HepG2 (cell line): ENCODE data around the gene TPR. TPM values are rescaled to one million over a fixed set of nuclear protein-coding genes. Genes with fewer than 3 reads are reported as not detected.

Source experiments
- DNMT3B ChIP-seq: conservative IDR thresholded peaks from 2 replicates; pipeline ENCODE4 v1.6.1; 2016; ENCODE audit warnings: missing biosample characterization, control low read depth
- ELF3 ChIP-seq: IDR thresholded peaks from 2 replicates; pipeline ENCODE4 v1.6.1; 2016; ENCODE audit warnings: missing genetic modification reagents, missing compliant biosample characterization
- FOSL2 ChIP-seq: sonication (generic); formaldehyde crosslinking; IDR thresholded peaks from 2 replicates; pipeline ENCODE4 v1.4.0; 2020; ENCODE audit warnings: missing genetic modification reagents
- HDAC6 ChIP-seq: fragments of 200-600 bp; sonication (generic); IDR thresholded peaks from 2 replicates; pipeline ENCODE4 v1.7.0; 2017; ENCODE audit warnings: mild to moderate bottlenecking, antibody characterized with exemption, low read length, low read depth
- KDM4B ChIP-seq: sonication (generic); formaldehyde crosslinking; IDR thresholded peaks from 2 replicates; pipeline ENCODE4 v1.4.0; 2020; ENCODE audit warnings: missing genetic modification reagents
- MYC ChIP-seq: sonication (generic); formaldehyde crosslinking; IDR thresholded peaks from 2 replicates; pipeline ENCODE4 v1.9.0; 2021; ENCODE audit warnings: missing genetic modification reagents, borderline replicate concordance
- PHF8 ChIP-seq: sonication (generic); formaldehyde crosslinking; IDR thresholded peaks from 2 replicates; pipeline ENCODE4 v1.5.0; 2020; ENCODE audit warnings: missing genetic modification reagents
- RBM22 ChIP-seq: fragments of 200-400 bp; formaldehyde crosslinking; optimal IDR thresholded peaks from 2 replicates; pipeline ENCODE3; 2017; ENCODE audit warnings: mild to moderate bottlenecking, low read length, moderate library complexity
- SATB2 ChIP-seq: sonication (generic); formaldehyde crosslinking; IDR thresholded peaks from 2 replicates; pipeline ENCODE4 v1.5.0; 2020; ENCODE audit warnings: missing genetic modification reagents
- TBP ChIP-seq: sonication (generic); formaldehyde crosslinking; IDR thresholded peaks from 2 replicates; pipeline ENCODE4 v1.5.0; 2020; ENCODE audit warnings: missing genetic modification reagents
- TFE3 ChIP-seq: IDR thresholded peaks from 2 replicates; pipeline ENCODE4 v1.6.1; 2016
- ZNF256 ChIP-seq: sonication (generic); formaldehyde crosslinking; conservative IDR thresholded peaks from 2 replicates; pipeline ENCODE4 v1.4.0; 2020; ENCODE audit warnings: missing genetic modification reagents
- ZNF263 ChIP-seq: sonication (generic); formaldehyde crosslinking; IDR thresholded peaks from 2 replicates; pipeline ENCODE4 v1.4.0; 2020; ENCODE audit warnings: missing genetic modification reagents
- ZNF343 ChIP-seq: sonication (generic); formaldehyde crosslinking; IDR thresholded peaks from 2 replicates; pipeline ENCODE4 v1.4.0; 2020; ENCODE audit warnings: mild to moderate bottlenecking, missing genetic modification reagents
- ZNF773 ChIP-seq: sonication (generic); formaldehyde crosslinking; IDR thresholded peaks from 2 replicates; pipeline ENCODE4 v1.4.0; 2020; ENCODE audit warnings: missing genetic modification reagents, borderline replicate concordance
- ZNF781 ChIP-seq: sonication (generic); formaldehyde crosslinking; IDR thresholded peaks from 2 replicates; pipeline ENCODE4 v1.5.1; 2020; ENCODE audit warnings: borderline replicate concordance, mild to moderate bottlenecking, missing genetic modification reagents; ENCODE audit errors: not compliant biosample characterization
- ZNF790 ChIP-seq: sonication (generic); formaldehyde crosslinking; IDR thresholded peaks from 2 replicates; pipeline ENCODE4 v1.8.0; 2022; ENCODE audit warnings: missing genetic modification reagents, mild to moderate bottlenecking, borderline replicate concordance
- ZNF792 ChIP-seq: IDR thresholded peaks from 2 replicates; pipeline ENCODE4 v1.6.1; 2016
- ZSCAN25 ChIP-seq: sonication (generic); formaldehyde crosslinking; IDR thresholded peaks from 2 replicates; pipeline ENCODE4 v1.8.0; 2022; ENCODE audit warnings: mild to moderate bottlenecking, missing genetic modification reagents
- polyA plus RNA-seq, 8 experiments: library from polyadenylated mRNA; depleted of rRNA in 3 of 8; stranded (reverse) in 7 of 8; unstranded in 1 of 8; fragments of >200 nt; fragmentation: Illumina TruSeq in 4 of 8; extraction: Trizol in 4 of 8; gene quantifications; 2 replicates each; pipeline versions ENCODE4 v1.2.1 to v1.2.3, GENCODE V29; 2011 to 2016; ENCODE audit warnings: low read depth in 4 of 8, missing spikeins in 1 of 8, mixed read lengths in 1 of 8; ENCODE audit not compliant: insufficient read depth in 1 of 8
- total RNA-seq, 5 experiments: library from RNA; depleted of rRNA; stranded (reverse); fragments of >200 nt; fragmentation: Illumina TruSeq; extraction: Trizol; gene quantifications; 2 replicates each; pipeline ENCODE4 v1.2.3, GENCODE V29; 2016; ENCODE audit warnings: low read depth in 1 of 5
- TF ChIP-seq, protein P1 (sequence below): sonication (generic); formaldehyde crosslinking; IDR thresholded peaks from 2 replicates; pipeline ENCODE4 v1.4.0; 2020; ENCODE audit warnings: missing genetic modification reagents, borderline replicate concordance
- TF ChIP-seq, protein P2 (sequence below): sonication (generic); formaldehyde crosslinking; IDR thresholded peaks from 2 replicates; pipeline ENCODE4 v1.8.1; 2022; ENCODE audit warnings: mild to moderate bottlenecking, missing genetic modification reagents
- TF ChIP-seq, protein P3 (sequence below): sonication (generic); formaldehyde crosslinking; IDR thresholded peaks from 2 replicates; pipeline ENCODE4 v1.4.0; 2020; ENCODE audit warnings: missing genetic modification reagents, mild to moderate bottlenecking, borderline replicate concordance
- TF ChIP-seq, protein P4 (sequence below): sonication (generic); formaldehyde crosslinking; IDR thresholded peaks from 2 replicates; pipeline ENCODE4 v1.8.1; 2023; ENCODE audit warnings: mild to moderate bottlenecking, inconsistent platforms, moderate library complexity, missing genetic modification reagents, borderline replicate concordance

TPR gene
- total and polyA plus RNA-seq, 2 of the 13 experiments (the other 11 are each of a cell fraction or from before 2014, with no cell fraction given), result 78.9 to 81.7 TPM

DNA sequence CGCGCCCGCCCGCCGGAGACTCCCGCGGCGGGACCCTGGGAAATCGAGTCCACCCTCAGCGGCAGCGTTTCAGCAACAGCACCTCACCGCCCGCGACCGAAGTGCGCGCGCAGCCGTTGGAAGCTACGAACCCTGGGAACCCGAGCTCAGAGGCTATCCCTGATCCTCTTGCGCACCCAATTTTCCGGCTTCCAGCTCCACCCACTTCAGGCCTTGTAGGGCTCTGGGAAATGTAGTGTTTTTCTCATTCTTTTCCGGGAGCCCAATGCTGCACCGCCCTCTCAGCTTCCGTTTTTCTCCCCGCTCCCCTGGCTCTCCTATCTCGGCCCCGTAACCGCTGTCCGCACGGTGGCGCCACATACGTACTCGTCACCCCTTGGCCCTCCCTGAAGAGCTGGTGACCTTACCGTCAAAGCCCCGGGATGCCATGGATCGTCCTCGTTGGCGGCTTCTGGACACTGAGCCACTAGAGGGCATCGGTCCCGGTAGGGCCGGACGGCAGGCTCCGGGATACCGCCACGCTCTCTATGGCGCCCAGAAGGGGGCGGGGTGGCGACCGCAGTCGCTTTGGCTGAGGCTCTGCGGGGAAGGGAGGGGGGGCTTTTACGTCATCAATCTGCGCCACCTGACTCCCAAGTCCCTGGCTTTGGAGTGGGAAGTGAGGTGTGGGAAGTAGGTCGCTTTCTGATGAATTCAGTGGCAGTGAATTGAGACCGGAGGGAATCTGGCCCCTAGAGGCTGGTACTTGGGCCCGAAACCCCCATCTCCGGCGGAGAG, at the start of gene TPR, which contains the start of gene ODR4 (continued):
- no peak for TF ChIP-seq TFE3 (CRISPR knock-in tag)
- TF ChIP-seq TBP (CRISPR knock-in tag), result 0 out of 2 replicates have a peak, but pooled peaks have one; percentile 62
- TF ChIP-seq ZNF343, result 0 out of 2 replicates have a peak, but pooled peaks have one; percentile 33
- TF ChIP-seq ELF3 (CRISPR knock-in tag), result peak; percentile 81
- peak; percentile 88 for TF ChIP-seq ZNF792 (CRISPR knock-in tag)
- TF ChIP-seq KDM4B (CRISPR knock-in tag), result 0 out of 2 replicates have a peak, but pooled peaks have one; percentile 14
- TF ChIP-seq, protein P1, sequence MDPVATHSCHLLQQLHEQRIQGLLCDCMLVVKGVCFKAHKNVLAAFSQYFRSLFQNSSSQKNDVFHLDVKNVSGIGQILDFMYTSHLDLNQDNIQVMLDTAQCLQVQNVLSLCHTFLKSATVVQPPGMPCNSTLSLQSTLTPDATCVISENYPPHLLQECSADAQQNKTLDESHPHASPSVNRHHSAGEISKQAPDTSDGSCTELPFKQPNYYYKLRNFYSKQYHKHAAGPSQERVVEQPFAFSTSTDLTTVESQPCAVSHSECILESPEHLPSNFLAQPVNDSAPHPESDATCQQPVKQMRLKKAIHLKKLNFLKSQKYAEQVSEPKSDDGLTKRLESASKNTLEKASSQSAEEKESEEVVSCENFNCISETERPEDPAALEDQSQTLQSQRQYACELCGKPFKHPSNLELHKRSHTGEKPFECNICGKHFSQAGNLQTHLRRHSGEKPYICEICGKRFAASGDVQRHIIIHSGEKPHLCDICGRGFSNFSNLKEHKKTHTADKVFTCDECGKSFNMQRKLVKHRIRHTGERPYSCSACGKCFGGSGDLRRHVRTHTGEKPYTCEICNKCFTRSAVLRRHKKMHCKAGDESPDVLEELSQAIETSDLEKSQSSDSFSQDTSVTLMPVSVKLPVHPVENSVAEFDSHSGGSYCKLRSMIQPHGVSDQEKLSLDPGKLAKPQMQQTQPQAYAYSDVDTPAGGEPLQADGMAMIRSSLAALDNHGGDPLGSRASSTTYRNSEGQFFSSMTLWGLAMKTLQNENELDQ (CRISPR knock-in tag), result peak; percentile 71; the same call in 1 of the 2 replicates
- TF ChIP-seq, protein P2, sequence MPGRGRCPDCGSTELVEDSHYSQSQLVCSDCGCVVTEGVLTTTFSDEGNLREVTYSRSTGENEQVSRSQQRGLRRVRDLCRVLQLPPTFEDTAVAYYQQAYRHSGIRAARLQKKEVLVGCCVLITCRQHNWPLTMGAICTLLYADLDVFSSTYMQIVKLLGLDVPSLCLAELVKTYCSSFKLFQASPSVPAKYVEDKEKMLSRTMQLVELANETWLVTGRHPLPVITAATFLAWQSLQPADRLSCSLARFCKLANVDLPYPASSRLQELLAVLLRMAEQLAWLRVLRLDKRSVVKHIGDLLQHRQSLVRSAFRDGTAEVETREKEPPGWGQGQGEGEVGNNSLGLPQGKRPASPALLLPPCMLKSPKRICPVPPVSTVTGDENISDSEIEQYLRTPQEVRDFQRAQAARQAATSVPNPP (CRISPR knock-in tag), result peak; percentile 95
- 0 out of 2 replicates have a peak, but pooled peaks have one; percentile 31 for TF ChIP-seq SATB2
- no peak for TF ChIP-seq ZNF256
- TF ChIP-seq, protein P3, sequence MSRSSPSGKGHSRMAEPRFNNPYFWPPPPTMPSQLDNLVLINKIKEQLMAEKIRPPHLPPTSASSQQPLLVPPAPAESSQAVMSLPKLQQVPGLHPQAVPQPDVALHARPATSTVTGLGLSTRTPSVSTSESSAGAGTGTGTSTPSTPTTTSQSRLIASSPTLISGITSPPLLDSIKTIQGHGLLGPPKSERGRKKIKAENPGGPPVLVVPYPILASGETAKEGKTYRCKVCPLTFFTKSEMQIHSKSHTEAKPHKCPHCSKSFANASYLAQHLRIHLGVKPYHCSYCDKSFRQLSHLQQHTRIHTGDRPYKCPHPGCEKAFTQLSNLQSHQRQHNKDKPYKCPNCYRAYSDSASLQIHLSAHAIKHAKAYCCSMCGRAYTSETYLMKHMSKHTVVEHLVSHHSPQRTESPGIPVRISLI (CRISPR knock-in tag), result no peak; the same call in 1 of the 2 replicates
- TF ChIP-seq ZNF790 (CRISPR knock-in tag), result no peak
- peak; percentile 56 for TF ChIP-seq FOSL2
- TF ChIP-seq, protein P4, sequence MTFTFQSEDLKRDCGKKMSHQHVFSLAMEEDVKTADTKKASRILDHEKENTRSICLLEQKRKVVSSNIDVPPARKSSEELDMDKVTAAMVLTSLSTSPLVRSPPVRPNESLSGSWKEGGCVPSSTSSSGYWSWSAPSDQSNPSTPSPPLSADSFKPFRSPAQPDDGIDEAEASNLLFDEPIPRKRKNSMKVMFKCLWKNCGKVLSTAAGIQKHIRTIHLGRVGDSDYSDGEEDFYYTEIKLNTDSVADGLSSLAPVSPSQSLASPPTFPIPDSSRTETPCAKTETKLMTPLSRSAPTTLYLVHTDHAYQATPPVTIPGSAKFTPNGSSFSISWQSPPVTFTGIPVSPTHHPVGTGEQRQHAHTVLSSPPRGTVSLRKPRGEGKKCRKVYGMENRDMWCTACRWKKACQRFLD (CRISPR knock-in tag), result 0 out of 2 replicates have a peak, but pooled peaks have one; percentile 65
- TF ChIP-seq MYC (CRISPR knock-in tag), result peak; percentile 87; the same call in 1 of the 2 replicates
- TF ChIP-seq ZNF781 (CRISPR knock-in tag), result no peak
- TF ChIP-seq ZNF263 (CRISPR knock-in tag), result peak; percentile 13; the same call in 1 of the 2 replicates
- no peak for TF ChIP-seq HDAC6
- TF ChIP-seq RBM22, result no peak
- no peak for TF ChIP-seq DNMT3B (CRISPR knock-in tag)
- peak; percentile 85 for TF ChIP-seq PHF8 (CRISPR knock-in tag)
- TF ChIP-seq ZSCAN25 (CRISPR knock-in tag), result no peak
- TF ChIP-seq ZNF773, result no peak
